ENCODE results near the gene ZDHHC14. TPM values are rescaled to one million over a fixed set of nuclear protein-coding genes. Genes with fewer than 3 reads are reported as not detected.

The ZDHHC14 gene
- total RNA-seq, 1 experiment from 2014 or later = 3.2 TPM

DNA sequence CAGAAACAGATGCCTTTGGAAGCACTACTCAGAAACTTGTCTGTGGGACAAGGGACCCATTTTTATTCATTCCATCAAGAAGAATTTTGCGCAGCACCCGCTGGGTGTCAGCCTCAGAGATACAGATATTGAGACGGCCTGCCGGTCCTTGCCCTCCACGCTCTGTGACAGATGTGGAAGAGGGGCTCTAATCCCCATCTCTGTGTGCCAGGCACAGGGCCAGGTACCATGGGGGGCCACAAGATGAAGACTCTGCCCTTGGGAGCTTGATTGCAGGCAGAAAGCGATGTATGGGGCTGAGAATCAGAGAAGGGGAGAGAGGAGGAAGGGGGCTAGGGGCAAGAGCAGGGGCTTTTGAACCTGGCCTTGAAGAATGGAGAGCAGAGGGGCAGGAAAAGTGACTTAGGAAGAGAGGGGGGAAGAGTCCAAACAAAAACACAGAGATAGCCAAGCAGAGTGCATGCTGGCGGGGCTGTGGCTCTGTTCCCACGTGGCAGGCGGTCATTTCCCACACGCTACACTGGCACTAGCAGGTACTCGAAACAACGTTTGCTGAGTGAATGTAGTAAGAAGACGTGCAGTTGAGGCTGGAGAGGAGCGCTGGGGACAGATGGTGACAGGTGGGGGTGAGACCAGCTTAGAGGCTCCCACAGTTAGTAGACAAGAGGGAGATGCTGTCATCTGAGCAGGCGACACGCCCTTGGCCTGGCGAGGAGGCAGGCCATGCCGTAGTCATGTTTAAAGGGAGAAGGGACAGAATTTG lies 271.8 kb downstream of the ZDHHC14 start:
- Histone ChIP-seq H3K4me3 (ENCODE audit: low read depth, low read length, poor library complexity, severe bottlenecking) (no peak overlapping the region), H3K36me3 (ENCODE audit: insufficient read depth, low read length, poor library complexity, severe bottlenecking) (no peaks in the 10 kb centered on the region), H3K4me1 (ENCODE audit: insufficient read depth, low read length, poor library complexity, severe bottlenecking) (peaks cover 8% of the 10 kb centered on the region), H3K27me3 (replicated peaks; ENCODE audit: insufficient read depth, low read depth, low read length, poor library complexity) (no peaks in the 10 kb centered on the region), H3K27ac (ENCODE audit: low read depth, low read length, poor library complexity, severe bottlenecking) (no peak overlapping the region), H3K9me3 (ENCODE audit: low read depth, low read length, poor library complexity, severe bottlenecking) (no peaks in the 10 kb centered on the region)
- no peak for DNase-seq (ENCODE audit: low spot score)
- intact Hi-C loops (cut with micrococcal nuclease; ENCODE audit: unreplicated experiment) = no loop called here
- POLR2A ChIA-PET (ENCODE audit: low non-redundant PET) = no interaction called here
- TF ChIP-seq EZH2 (IDR thresholded peaks at IDR 0.05; ENCODE audit: borderline replicate concordance, low read depth, low read length, poor library complexity, severe bottlenecking) = no peak
- TF ChIP-seq, protein P1, sequence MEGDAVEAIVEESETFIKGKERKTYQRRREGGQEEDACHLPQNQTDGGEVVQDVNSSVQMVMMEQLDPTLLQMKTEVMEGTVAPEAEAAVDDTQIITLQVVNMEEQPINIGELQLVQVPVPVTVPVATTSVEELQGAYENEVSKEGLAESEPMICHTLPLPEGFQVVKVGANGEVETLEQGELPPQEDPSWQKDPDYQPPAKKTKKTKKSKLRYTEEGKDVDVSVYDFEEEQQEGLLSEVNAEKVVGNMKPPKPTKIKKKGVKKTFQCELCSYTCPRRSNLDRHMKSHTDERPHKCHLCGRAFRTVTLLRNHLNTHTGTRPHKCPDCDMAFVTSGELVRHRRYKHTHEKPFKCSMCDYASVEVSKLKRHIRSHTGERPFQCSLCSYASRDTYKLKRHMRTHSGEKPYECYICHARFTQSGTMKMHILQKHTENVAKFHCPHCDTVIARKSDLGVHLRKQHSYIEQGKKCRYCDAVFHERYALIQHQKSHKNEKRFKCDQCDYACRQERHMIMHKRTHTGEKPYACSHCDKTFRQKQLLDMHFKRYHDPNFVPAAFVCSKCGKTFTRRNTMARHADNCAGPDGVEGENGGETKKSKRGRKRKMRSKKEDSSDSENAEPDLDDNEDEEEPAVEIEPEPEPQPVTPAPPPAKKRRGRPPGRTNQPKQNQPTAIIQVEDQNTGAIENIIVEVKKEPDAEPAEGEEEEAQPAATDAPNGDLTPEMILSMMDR (conservative IDR thresholded peaks at IDR 0.05; ENCODE audit: low read depth, low read length) = no peak
- BruUV-seq (replicated peaks) = no TSS peak
- CTCF ChIA-PET = no interaction called here

DNA sequence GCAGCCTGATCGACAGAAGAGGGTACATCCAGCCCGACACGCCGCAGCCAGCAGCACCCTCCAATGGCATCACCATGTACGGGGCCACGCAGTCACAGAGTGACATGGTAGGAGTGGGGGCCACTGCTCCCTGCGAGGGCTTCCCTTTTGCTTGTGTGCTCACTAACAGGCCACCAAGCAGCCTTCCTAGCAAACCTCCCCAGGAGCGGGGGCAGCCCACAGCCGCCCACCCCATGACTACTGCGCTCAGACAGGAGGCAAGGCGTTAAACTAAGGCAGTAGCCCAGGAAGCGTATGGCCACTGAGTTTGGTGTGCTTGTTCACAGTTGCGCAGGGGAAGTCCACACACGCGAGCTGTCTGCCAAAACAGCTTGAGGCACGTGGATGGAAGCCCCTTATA lies 272.5 kb downstream of the ZDHHC14 start:
- H3K4me1 ChIP-seq (ENCODE audit: insufficient read depth, low read length, poor library complexity, severe bottlenecking) = peaks cover 8% of the 10 kb centered on the region
- no peak overlapping the region for H3K4me3 ChIP-seq (ENCODE audit: low read depth, low read length, poor library complexity, severe bottlenecking)
- POLR2A ChIA-PET (ENCODE audit: low non-redundant PET) = no interaction called here
- CTCF ChIA-PET = no interaction called here
- H3K27me3 ChIP-seq (replicated peaks; ENCODE audit: insufficient read depth, low read depth, low read length, poor library complexity) = no peaks in the 10 kb centered on the region
- DNase-seq (ENCODE audit: low spot score) = no peak
- H3K9me3 ChIP-seq (ENCODE audit: low read depth, low read length, poor library complexity, severe bottlenecking) = no peaks in the 10 kb centered on the region
- BruUV-seq (replicated peaks) = no TSS peak
- intact Hi-C loops (cut with micrococcal nuclease; ENCODE audit: unreplicated experiment) = no loop called here
- H3K27ac ChIP-seq (ENCODE audit: low read depth, low read length, poor library complexity, severe bottlenecking) = no peak overlapping the region
- no peaks in the 10 kb centered on the region for H3K36me3 ChIP-seq (ENCODE audit: insufficient read depth, low read length, poor library complexity, severe bottlenecking)
- TF ChIP-seq EZH2 (IDR thresholded peaks at IDR 0.05; ENCODE audit: borderline replicate concordance, low read depth, low read length, poor library complexity, severe bottlenecking) = no peak
- TF ChIP-seq, protein P1 (conservative IDR thresholded peaks at IDR 0.05; ENCODE audit: low read depth, low read length) = no peak

DNA sequence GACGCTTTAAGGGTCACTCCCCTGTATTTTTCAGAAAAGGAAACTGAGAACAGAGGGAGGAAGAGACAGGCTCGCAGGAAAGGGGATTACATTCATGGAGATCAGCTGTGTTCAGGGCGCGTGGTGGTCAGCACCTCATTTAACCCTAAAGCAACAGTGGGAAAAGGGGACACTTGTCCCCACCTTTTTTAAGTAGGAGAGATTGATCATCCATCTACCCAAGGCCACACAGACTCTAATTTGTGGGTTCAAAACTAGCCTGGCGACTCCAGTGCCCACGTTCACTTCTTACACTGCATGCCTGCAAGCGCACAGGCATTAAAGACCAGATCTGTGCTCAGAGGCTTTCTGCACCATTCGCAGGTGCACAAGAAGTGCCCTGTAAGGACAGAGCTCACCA lies 274.1 kb downstream of the ZDHHC14 start:
- no peak for TF ChIP-seq EZH2 (IDR thresholded peaks at IDR 0.05; ENCODE audit: borderline replicate concordance, low read depth, low read length, poor library complexity, severe bottlenecking)
- TF ChIP-seq, protein P1 (conservative IDR thresholded peaks at IDR 0.05; ENCODE audit: low read depth, low read length) = no peak
- no peaks in the 10 kb centered on the region for H3K36me3 ChIP-seq (ENCODE audit: insufficient read depth, low read length, poor library complexity, severe bottlenecking)
- intact Hi-C loops (cut with micrococcal nuclease; ENCODE audit: unreplicated experiment) = no loop called here
- CTCF ChIA-PET = no interaction called here
- POLR2A ChIA-PET (ENCODE audit: low non-redundant PET) = no interaction called here
- no peaks in the 10 kb centered on the region for H3K27me3 ChIP-seq (replicated peaks; ENCODE audit: insufficient read depth, low read depth, low read length, poor library complexity)
- no peak for DNase-seq (ENCODE audit: low spot score)
- H3K4me1 ChIP-seq (ENCODE audit: insufficient read depth, low read length, poor library complexity, severe bottlenecking) = peaks cover 1% of the 10 kb centered on the region
- H3K9me3 ChIP-seq (ENCODE audit: low read depth, low read length, poor library complexity, severe bottlenecking) = no peaks in the 10 kb centered on the region
- H3K4me3 ChIP-seq (ENCODE audit: low read depth, low read length, poor library complexity, severe bottlenecking) = no peak overlapping the region
- no peak overlapping the region for H3K27ac ChIP-seq (ENCODE audit: low read depth, low read length, poor library complexity, severe bottlenecking)
- BruUV-seq (replicated peaks) = no TSS peak

Measured in A673 (cell line).